Thymus (tissue), 14 donors: Measurements from ENCODE around the gene MYO1D. TPM values are rescaled to one million over a fixed set of nuclear protein-coding genes. Genes with fewer than 3 reads are reported as not detected.
A peak's percentile ranks its signal among the peaks of the same experiment; 100 is the strongest.
"Not testable (repeated sequence)": the region's sequence is repeated elsewhere in the genome, so short reads cannot be mapped to it uniquely, and the experiment has no call there.

Experiments
- DNase-seq, 9 donors: peaks; one replicate each; pipeline ENCODE4 v3.0.0-alpha.2; 2013; ENCODE audit warnings: low spot score in 9 of 9, low read depth in 6 of 9, missing footprints in 1 of 9
- H3K27ac ChIP-seq, 2 donors: one replicate each; pipeline ENCODE4 v1.5.1; 2013; ENCODE audit warnings: control low read depth in 1 of 2, low read depth in 1 of 2, low read length in 1 of 2, mild to moderate bottlenecking in 1 of 2, moderate library complexity in 1 of 2
- H3K27me3 ChIP-seq, 2 donors: one replicate each; pipeline ENCODE4 v1.5.1; 2013; ENCODE audit warnings: low read length in 1 of 2; ENCODE audit not compliant: control insufficient read depth in 2 of 2, insufficient read depth in 1 of 2
- H3K36me3 ChIP-seq, 2 donors: one replicate each; pipeline ENCODE4 v1.5.1; 2013; ENCODE audit warnings: low read length in 1 of 2, mild to moderate bottlenecking in 1 of 2, moderate library complexity in 1 of 2; ENCODE audit not compliant: control insufficient read depth in 2 of 2, insufficient read depth in 2 of 2
- H3K4me1 ChIP-seq, 2 donors: one replicate each; pipeline ENCODE4 v1.5.1; 2013; ENCODE audit warnings: low read length in 2 of 2; ENCODE audit not compliant: control insufficient read depth in 2 of 2, insufficient read depth in 2 of 2
- H3K4me3 ChIP-seq, 2 donors: one replicate each; pipeline ENCODE4 v1.5.1; 2013; ENCODE audit warnings: low read length in 2 of 2, control low read depth in 1 of 2, mild to moderate bottlenecking in 1 of 2
- H3K9me3 ChIP-seq, 2 donors: one replicate each; pipeline ENCODE4 v1.5.1; 2013; ENCODE audit warnings: low read length in 1 of 2, mild to moderate bottlenecking in 1 of 2; ENCODE audit not compliant: control insufficient read depth in 2 of 2, insufficient read depth in 1 of 2
- WGBS: extraction: QIAGEN DNeasy Blood & Tissue Kit; methylation state at CpG from one replicate; pipeline ENCODE4 v1.1.7; 2013; 5-methylcytosine and 5-hydroxymethylcytosine counted together
- long read RNA-seq, 10 donors: transcript quantifications; one replicate each; lab custom pipeline, GENCODE V29; 2026
- polyA plus RNA-seq: library from polyadenylated mRNA; stranded (reverse); fragments of 200-250 nt; gene quantifications from one replicate; pipeline ENCODE4 v1.2.3, GENCODE V29; 2013
- total RNA-seq: library from RNA; stranded (reverse); fragments of 120-200 nt; gene quantifications from one replicate; pipeline ENCODE4 v1.2.4, GENCODE V29; 2013
- donor health status: healthy.

MYO1D gene
- total RNA-seq (5.7 TPM), polyA plus RNA-seq (12.4 TPM)
- long read RNA-seq, donor 1, result 0 reads
- long read RNA-seq, donor 2, result 0 reads
- long read RNA-seq, donor 3, result 0 reads
- long read RNA-seq, donor 4, full-length matches to known transcripts, result 2 of 2 reads
- long read RNA-seq, donor 4, partial matches to known transcripts, result 0 of 2 reads
- long read RNA-seq, donor 4, other reads (novel, unspliced or antisense), result 0 of 2 reads
- long read RNA-seq, donor 5, full-length matches to known transcripts, result 2 of 2 reads
- long read RNA-seq, donor 5, partial matches to known transcripts, result 0 of 2 reads
- long read RNA-seq, donor 5, other reads (novel, unspliced or antisense), result 0 of 2 reads
- long read RNA-seq, donor 6, full-length matches to known transcripts, result 1 of 1 reads
- long read RNA-seq, donor 6, partial matches to known transcripts, result 0 of 1 reads
- long read RNA-seq, donor 6, other reads (novel, unspliced or antisense), result 0 of 1 reads
- long read RNA-seq, donor 7, full-length matches to known transcripts, result 1 of 1 reads
- long read RNA-seq, donor 7, partial matches to known transcripts, result 0 of 1 reads
- long read RNA-seq, donor 7, other reads (novel, unspliced or antisense), result 0 of 1 reads
- long read RNA-seq, donor 8, full-length matches to known transcripts, result 1 of 1 reads
- long read RNA-seq, donor 8, partial matches to known transcripts, result 0 of 1 reads
- long read RNA-seq, donor 8, other reads (novel, unspliced or antisense), result 0 of 1 reads
- long read RNA-seq, donor 9, result 0 reads
- long read RNA-seq, donor 10, full-length matches to known transcripts, result 1 of 1 reads
- long read RNA-seq, donor 10, partial matches to known transcripts, result 0 of 1 reads
- long read RNA-seq, donor 10, other reads (novel, unspliced or antisense), result 0 of 1 reads

DNA sequence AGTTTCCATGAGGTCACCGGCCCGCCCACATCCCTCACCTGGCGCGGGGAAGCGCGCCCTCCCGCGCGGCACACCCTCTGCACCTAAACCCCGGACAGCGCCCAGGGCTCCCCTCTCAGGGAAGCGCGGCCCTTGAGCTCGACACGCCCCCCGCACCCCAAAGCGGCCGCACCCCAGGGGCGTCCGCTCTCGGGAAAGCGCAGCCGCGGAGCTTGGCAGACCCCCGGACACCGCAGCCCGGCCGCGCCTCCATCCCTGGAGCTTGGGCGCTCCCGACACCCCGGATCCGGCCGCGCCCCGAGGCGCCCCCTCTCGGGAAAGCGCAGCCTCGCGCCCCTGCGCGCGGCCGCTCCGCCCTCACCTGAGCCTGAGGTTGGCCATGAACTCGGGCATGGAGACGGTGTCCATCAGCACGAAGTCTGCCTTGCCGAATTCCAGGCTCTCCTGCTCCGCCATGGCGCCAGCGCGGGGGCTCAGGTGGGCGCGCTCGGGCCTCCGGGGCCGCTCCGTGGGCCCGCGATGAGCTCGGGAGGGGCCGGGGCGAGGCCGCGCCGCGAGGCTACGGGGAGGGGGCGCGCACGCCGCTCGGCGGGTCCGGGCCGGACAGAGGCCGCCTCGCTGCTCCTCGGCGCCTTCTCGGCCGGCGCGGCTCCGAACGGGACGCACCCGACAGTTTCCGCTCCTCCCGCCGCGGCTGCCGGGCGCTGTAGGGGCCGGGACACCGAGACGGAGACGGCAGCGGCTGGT, at the start of gene MYO1D:
TSS of gene MYO1D (minus strand) at position 708 of the 747 bp plus-strand sequence. CDS start at position 456, 252 bp downstream.
- H3K9me3 ChIP-seq, result no peaks in the 10 kb centered on the region
- peak in 7 of 9 donors; percentile 28 to 61 (median 45) for DNase-seq
- under 1% methylated on average over 101 of the region's 101 CpGs for WGBS

DNA sequence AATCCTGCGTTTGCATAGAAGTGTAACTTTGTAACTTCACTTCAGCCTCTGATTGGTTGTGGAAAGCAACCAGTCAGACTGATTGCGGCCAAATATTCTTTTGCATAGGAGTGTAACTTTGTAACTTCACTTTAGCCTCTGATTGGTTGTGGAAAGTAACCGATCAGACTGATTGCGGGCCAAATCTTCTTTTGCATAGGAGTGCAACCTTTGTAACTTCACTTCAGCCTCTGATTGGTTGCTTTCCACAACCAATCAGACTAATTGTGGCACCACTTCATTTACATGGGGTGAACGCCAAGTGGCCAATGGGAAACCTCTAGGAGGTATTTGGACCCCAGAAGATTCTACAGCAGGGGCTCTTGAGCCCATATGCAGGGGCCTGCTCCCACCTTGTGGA, 49.3 kb upstream of the MYO1D start:
- H3K27me3 ChIP-seq, result peaks cover 37 to 39% of the 10 kb centered on the region in 2 donors
- H3K9me3 ChIP-seq, result no peaks in the 10 kb centered on the region
- no peaks in the 10 kb centered on the region for H3K36me3 ChIP-seq
- H3K27ac ChIP-seq, result no peak overlapping the region
- no peak overlapping the region for H3K4me3 ChIP-seq
- no peaks in the 10 kb centered on the region for H3K4me1 ChIP-seq
- WGBS, result 95% methylated on average over 5 of the region's 5 CpGs
- no peak for DNase-seq

More for the DNA sequence above, at the start of gene MYO1D:
- H3K36me3 ChIP-seq, result no peaks in the 10 kb centered on the region
- H3K4me3 ChIP-seq, result peak within 1 kb of the TSS; percentile 35 to 56
- peaks cover 11 to 39% of the 10 kb centered on the region in 2 donors for H3K27me3 ChIP-seq
- H3K27ac ChIP-seq, result peak within 1 kb of the TSS; percentile 53 to 88
- peaks cover 4 to 5% of the 10 kb centered on the region in 2 donors for H3K4me1 ChIP-seq

DNA sequence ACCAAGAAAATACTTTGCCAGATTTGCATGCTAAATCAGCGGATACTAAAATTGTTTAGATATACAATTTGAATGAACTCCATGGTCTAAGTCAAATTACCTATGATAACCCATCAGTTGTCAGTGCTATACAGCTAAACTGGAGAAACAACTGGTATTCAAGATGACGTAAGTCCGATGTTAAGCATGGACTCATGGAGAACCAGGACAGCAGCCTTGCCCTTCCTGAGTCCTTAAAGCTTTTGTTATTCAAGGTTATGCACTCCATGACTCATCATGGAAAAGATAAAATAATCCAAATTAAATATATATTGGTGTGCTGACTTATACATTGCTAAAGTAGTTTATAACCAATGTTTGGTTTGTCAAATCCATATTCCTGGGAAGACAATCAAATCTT, 47.0 kb upstream of the MYO1D start:
- not testable (repeated sequence) for H3K4me3 ChIP-seq, H3K4me1 ChIP-seq, H3K9me3 ChIP-seq, DNase-seq, H3K36me3 ChIP-seq, H3K27ac ChIP-seq
- 96% methylated on average over 3 of the region's 3 CpGs for WGBS
- peaks cover 27% of the 10 kb centered on the region in 2 donors for H3K27me3 ChIP-seq

DNA sequence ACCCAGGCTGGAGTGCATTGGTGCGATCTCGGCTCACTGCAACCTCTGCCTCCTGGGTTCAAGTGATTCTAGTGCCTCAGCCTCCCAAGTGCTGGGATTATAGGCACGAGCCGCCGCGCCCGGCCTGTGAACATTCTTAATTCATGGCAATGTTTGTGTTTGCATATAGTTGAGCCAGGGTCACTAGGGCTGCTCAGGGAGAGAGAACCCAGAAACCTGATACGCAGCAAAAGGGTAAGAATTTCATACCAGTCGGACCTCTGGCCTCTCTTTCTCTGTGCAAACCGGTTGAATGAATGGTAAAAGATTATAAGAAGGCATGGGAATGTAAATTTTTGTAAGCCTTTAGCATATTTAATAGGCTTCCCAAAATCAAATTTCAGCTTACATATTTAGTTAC, 44.1 kb upstream of the MYO1D start:
- Histone ChIP-seq H3K4me1 (no peaks in the 10 kb centered on the region), H3K4me3 (no peak overlapping the region), H3K27ac (no peak overlapping the region), H3K9me3 (no peaks in the 10 kb centered on the region), H3K36me3 (no peaks in the 10 kb centered on the region), H3K27me3 (peaks cover 2 to 5% of the 10 kb centered on the region in 2 donors)
- DNase-seq, result no peak
- 97% methylated on average over 10 of the region's 10 CpGs for WGBS

DNA sequence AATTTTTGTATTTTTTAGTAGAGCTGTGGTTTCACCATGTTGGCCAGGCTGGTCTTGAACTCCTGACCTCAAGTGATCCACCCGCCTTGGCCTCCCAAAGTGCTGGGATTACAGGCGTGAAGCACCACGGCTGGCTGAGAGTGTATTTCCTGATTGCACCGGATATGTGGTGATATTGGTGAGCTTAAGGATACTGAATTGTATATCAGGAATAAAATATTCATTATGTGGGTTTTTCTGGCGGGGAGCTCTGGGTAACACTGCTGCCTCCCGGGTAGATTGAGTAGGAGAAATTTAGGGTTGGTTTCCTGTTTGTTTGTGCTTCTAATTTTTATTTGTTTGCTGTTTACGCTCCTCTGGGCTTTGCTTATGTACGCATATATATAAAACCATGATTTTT, 43.4 kb upstream of the MYO1D start:
- Histone ChIP-seq H3K4me3 (no peak overlapping the region), H3K27ac (no peak overlapping the region), H3K36me3 (no peaks in the 10 kb centered on the region), H3K27me3 (peaks cover 0 to 3% of the 10 kb centered on the region in 2 donors), H3K9me3 (no peaks in the 10 kb centered on the region), H3K4me1 (no peaks in the 10 kb centered on the region)
- WGBS, result 89% methylated on average over 8 of the region's 8 CpGs
- DNase-seq, result no peak

DNA sequence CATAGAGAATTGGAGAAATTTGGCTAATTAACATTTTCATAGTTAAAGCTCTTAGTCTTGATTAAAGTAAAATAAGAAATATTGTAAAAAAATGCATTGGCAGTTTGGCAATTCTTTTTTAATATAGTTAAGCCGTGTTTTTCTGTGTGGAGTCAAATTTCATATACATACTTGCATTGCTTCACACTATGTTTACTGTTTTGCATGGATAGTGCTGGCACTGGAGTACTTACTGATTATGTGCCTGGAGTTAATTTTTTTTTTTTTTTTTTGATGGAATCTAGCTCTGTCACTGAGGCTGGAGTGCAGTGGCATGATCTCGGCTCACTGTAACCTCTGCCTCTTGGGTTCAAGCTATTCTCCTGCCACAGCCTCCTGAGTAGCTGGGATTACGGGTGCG, 43.0 kb upstream of the MYO1D start:
- WGBS, result 95% methylated on average over 4 of the region's 4 CpGs
- not testable (repeated sequence) for H3K27ac ChIP-seq, H3K4me3 ChIP-seq, H3K9me3 ChIP-seq, H3K36me3 ChIP-seq, H3K4me1 ChIP-seq, H3K27me3 ChIP-seq, DNase-seq

DNA sequence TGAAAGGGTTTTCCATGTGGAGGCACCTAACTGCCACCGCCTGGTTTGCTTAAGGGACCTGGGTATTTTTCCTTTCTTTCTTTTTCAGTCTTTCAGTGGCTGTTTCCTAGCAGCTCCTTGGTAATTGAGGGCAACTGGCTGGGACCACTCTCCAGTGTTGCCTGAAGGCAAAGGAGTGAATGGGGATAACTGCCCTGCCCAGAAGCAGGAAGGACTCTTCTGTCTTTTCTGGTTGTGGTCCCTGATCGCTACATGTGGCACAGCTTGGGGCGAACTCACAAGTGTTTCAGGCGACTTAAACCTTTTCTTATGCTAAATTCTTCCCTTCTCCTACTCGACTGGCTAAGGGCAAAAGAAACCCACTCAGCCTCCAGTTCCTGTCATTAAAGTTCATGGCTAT, 40.9 kb upstream of the MYO1D start:
- Histone ChIP-seq H3K27ac (no peak overlapping the region), H3K4me3 (no peak overlapping the region), H3K27me3 (no peaks in the 10 kb centered on the region), H3K4me1 (no peaks in the 10 kb centered on the region), H3K9me3 (no peaks in the 10 kb centered on the region), H3K36me3 (no peaks in the 10 kb centered on the region)
- DNase-seq, result no peak
- WGBS, result 91% methylated on average over 5 of the region's 5 CpGs

DNA sequence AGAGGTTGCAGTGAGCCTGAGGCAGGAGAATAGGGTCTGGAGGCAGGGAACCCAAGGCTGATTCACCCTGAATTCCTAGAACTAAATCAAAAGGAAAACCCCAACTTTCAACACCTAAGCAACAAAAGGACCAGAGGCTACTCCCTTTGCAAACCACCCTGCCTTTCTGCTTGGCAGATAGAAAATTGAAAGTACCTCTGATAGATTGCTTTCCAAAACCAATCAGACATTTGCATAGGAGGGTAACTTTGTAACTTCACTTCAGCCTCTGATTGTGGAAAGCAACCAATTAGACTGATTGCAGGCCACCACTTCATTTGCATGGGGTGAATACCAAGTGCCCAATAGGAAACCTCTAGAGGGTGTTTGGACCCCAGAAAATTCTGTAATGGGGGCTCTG, 40.2 kb upstream of the MYO1D start:
- H3K27ac ChIP-seq, result no peak overlapping the region
- H3K4me3 ChIP-seq, result no peak overlapping the region
- H3K36me3 ChIP-seq, result no peaks in the 10 kb centered on the region

More for the DNA sequence above, 40.2 kb upstream of the MYO1D start:
- no peaks in the 10 kb centered on the region for H3K4me1 ChIP-seq
- H3K27me3 ChIP-seq, result no peaks in the 10 kb centered on the region
- DNase-seq, result no peak
- no peaks in the 10 kb centered on the region for H3K9me3 ChIP-seq
